ENCODE data around the gene FAM111B.

Gene FAM111B

DNA sequence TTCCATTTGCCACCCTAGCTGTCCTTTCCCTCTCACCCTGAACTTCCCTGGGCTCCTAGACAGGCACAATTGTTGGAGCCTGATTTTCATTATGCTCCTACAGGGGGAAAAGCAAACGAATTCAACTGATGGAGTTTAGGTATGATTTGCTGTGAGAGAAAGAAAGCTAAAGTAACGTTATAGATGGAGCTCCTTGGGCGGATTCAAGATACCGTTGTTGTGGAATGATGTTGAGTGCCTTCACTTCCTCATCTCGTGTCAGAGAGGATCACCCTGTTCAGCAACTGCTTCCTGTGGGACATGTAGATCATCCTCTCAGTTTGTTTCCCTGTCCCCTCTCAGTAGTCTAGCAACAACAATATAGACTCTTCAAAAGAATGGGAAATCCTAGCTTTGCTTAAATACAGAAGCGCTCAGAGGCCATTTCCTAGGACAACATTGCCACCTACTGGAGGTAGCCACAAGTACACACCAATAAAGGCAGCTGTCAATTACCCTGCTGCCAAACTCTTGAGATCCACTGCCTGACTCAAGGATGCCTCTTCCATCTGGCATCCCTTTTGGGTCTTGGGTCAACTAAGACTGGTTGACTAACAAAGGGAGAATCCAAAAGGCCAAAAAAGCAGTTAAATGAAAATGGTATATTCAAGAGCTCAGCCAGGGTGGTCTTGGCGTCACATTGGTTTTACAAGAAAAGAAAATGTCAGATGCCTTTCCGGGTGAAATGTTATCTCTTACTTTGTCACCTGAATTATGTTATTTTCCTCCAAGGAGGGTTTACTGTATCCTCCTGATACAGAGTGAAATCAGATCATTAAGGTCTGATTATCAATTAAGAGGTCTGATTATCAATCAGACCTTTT lies 51.4 kb downstream of the FAM111B start:
- peak; percentile 75 for DNase-seq (ENCODE audit: low spot score)

DNA sequence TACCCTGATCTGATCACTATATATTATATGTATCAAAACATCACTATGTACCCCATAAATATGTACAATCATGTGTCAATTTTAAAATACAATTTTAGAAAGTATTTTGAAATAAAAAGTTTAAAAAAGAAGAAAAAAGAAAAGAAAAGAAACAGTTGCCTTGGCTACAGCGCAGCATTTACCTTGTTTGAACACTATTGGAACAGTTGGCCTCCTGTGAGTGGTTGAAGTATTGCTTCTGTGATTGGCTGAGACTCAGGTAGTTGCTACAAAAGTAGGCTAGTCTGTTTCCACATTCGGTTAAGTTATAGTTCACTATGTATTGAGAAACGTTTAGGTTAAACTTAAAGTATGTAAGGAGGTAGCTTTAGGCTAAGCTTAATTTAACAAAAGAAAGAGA lies 57.0 kb downstream of the FAM111B start:
- no peak for DNase-seq (ENCODE audit: low spot score)

DNA sequence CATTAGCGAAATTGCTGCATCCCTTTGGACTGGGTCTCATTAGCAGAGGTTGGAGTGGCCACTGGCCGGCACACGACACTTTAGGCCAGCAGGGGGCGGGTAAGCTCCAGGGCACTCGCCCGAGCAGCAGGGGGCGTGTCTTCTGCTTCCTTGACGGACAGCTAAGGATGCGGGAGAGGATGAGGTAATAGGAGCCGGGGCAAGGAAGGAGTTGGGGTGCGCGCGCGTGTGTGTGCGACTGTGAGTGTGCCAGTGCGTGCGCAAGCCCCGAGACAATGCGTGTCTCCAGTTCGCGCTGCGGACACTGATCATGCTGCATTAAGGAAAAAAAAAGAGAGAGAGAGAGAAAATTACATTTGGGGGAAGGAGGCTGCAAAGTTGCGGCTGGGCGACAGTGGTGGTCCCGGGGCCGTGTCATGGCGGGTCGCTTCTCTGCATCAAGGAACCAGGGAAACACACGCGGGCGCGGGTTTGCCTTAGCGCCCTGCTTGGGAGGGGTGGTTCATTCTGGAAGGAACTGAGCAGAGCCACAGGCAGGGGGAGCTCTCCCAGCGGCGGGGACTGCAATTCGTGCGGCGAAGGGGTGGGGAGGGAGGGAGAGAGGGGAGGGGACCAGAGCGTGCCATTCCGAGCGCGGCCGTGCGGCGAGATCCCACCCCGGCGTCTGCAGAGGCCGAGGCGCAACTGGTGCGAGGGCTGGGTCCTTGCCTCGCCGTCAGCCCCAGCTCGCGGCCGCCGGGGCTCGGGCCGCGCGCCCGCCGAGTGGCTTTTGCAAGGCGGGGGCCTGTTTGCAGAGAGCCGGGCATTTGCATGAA lies 64.7 kb downstream of the FAM111B start, which contains the start of gene DTX4:
DTX4 (plus strand) TSS at position 625 of the 815 bp plus-strand sequence. CDS start 464 bp downstream, outside the sequence.
- DNase-seq (ENCODE audit: low spot score): peak; percentile 94

DNA sequence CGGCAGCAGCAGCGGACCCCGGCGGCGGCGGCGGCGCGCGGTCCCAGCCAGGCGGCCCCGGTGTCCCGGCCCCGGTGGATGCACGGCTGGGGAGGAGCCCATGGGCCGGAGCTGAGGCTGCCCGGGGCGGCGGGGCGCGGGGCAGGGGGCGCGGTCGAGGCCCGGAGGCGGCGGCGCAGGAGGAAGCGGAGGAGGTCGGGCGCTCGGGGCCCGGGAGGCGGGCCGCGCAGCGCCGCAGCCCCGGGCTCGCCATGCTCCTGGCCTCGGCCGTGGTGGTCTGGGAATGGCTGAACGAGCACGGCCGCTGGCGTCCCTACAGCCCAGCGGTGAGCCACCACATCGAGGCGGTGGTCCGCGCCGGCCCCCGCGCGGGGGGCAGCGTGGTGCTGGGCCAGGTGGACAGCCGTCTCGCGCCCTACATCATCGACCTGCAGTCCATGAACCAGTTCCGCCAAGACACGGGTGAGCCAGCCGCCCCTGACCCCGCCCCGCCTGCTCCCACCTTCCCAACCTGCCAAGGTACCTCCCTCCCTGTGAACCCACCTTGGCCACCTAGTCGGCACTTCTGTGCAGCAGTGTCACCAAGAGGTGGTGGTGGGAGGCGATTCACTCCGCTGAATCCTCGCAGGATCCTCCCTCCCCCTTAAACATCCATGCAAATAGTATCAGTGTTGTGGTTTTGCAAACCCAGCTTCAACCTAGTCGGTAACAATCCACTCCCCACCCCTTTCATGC lies 65.5 kb downstream of the FAM111B start:
- peak; percentile 35 for DNase-seq (ENCODE audit: low spot score)

DNA sequence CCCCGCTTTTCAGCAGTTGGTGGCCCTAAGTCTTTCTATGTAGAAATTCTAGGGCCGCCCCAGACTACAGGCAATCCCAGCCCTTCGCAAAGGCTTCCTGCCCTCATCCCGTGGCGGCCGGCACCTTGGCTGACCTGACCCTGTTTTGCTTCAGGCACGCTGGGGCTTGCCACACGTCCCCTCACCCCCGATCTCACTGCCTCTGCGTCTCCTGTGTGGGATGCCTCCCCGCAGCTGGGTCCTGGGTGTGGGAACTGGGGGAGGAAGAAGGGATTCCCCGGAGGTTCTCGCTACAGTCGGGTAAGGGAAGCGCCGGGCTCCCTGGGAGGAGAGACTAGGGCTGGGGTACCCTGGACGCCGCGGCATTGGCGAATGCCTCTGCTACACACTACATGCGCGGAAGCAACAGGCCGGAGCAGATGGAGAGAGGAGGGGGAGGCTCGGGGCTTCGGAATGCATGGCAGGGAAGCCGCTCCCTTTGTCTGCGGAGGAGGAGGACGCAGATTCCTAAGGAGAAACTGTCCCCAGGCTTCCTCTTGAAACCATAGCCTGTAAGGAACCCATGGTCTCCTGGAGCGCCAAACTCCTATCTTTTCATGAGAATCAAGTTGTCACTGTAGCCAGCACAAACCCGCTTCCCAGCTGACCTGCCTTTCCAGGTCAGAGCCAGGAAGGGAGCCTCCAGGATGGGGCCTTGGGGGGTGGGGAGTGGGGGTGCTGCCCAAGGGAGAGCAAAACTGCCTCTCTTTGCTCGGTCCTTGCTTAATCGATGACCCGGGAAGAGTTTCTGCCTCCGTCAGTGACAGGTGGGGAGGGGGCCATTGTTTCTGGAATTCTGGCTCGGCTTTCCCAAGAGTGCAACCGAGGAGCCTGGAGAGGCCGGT lies 66.3 kb downstream of the FAM111B start:
- DNase-seq (ENCODE audit: low spot score): peak; percentile 30

DNA sequence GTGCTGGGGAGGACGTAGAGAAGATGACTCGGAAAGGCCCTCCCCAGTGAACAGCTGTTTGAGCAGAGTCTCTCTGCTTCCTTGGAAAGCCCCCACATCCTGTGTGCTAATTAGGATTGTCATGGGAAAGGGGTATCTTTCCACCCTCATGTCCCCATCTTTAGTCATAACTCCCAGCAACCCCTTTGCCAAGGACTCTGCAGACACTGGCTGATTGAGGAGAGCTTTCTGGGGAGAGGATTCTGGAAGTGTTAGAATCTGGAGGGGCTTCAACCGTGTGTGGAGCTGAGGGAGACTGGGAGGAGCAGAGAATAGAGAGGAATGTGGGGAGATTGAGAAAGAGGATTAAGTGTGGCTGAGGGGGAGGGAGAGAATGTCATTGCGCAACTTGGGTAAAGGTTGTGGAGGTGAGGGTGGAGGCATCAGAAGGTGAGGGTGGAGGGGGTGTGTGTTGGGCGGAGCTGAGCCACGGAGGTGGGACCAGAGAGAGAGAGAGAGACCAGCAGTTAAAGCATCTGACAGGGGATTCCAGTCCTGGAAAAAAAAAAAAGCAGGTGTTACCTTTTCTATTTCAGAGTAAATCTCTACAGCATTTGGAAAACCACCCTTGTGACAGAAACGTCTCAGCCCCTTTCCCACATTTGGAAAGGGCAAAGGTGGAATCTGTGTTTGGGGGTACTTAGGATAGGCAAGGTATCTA lies 67.1 kb downstream of the FAM111B start:
- DNase-seq (ENCODE audit: low spot score): peak; percentile 16

DNA sequence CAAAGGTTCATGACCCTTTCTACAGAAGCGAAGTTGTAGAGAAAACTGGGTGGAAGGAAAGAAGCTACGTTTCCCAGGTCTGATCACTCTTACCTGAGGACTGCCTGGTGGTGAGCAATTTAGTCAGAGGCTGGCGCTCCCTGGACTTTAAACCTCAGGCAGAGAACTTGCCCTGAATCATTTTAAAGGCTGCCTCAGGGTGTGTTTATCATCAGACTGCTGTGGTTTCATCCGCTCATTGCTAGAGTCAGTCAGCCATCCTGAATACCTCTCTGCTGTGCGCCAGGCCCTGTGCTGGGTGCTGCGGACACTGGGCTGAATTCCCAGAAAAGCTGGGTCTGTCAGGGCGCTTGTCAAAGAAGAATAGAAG lies 67.6 kb downstream of the FAM111B start:
- no peak for DNase-seq (ENCODE audit: low spot score)

DNA sequence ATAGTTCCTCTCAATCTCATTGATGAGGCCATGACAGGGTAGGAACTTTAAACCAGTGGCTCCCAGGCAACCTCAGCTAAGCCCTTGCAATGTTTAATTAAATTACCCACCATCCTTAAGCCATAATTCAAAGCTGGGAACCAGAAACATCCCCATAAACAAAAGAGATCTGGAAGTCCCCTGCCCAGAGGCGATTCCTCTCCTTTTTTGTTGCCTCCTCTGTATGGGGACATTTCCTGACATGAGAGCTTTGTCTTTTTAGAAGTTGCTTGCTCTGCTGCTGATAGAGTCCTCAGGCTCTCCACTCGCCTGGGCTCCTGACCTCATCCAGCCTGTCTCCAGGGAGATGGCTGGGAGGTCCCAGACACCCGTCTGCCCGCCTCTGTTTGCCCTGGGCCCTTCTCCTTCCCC lies 68.1 kb downstream of the FAM111B start:
- DNase-seq (ENCODE audit: low spot score): no peak

DNA sequence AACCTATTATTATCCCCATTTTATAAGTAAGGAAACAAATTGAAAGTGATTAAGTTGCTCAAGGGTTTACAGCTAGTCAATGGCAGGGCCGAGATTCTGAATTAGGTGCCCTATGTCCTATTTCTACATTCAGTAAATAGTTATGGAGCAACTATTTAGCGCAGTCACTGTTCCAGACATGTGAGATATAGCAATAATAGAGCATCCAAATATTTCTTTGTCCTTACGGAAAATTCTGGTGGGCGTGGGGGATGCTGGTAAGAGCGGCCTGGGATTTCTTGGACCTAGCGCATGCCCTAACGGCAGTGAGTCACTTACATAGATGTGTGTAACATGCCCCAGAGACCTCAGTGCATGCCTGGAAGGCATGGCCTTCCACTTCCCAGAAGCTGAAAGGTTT lies 69.3 kb downstream of the FAM111B start:
- no peak for DNase-seq (ENCODE audit: low spot score)
